Activated T-helper 1 cell treated with anti-CD3 and anti-CD28 coated beads, Interleukin-12 subunit alpha, Interleukin-12 subunit beta, Interleukin-2, Interleukin-4 antibody, amounts not matched to agents 30 ng/mL and 10 ng/mL and 1 ng/mL, durations not matched to agents 14 hours and 24 hours and 36 hours (primary cell): Measurements from ENCODE around the gene NFYC. TPM values are rescaled to one million over a fixed set of nuclear protein-coding genes. Genes with fewer than 3 reads are reported as not detected.

Source experiments
- DNase-seq: peaks from one replicate; pipeline ENCODE4 v3.0.0; 2021; ENCODE audit warnings: low spot score
- H3K27ac Mint-ChIP-seq: one replicate; pipeline ENCODE4 v1.8.0; 2021; ENCODE audit warnings: mild to moderate bottlenecking, mixed read lengths
- H3K27me3 Mint-ChIP-seq: one replicate; pipeline ENCODE4 v1.8.0; 2022; ENCODE audit warnings: mild to moderate bottlenecking, moderate library complexity, mixed read lengths; ENCODE audit not compliant: insufficient read depth
- H3K36me3 Mint-ChIP-seq: one replicate; pipeline ENCODE4 v1.8.0; 2021; ENCODE audit warnings: low read depth, mixed read lengths
- H3K4me1 Mint-ChIP-seq: one replicate; pipeline ENCODE4 v1.8.0; 2021; ENCODE audit warnings: low read depth, mixed read lengths
- H3K4me3 Mint-ChIP-seq: one replicate; pipeline ENCODE4 v1.8.0; 2021; ENCODE audit warnings: mild to moderate bottlenecking, moderate library complexity, mixed read lengths
- H3K9me3 Mint-ChIP-seq: one replicate; pipeline ENCODE4 v1.8.0; 2021; ENCODE audit warnings: mixed read lengths
- intact Hi-C: fragments of 100-400 bp; cut with micrococcal nuclease; formaldehyde crosslinking; loops from one replicate; pipeline ENCODE4 v1.15.1; 2024
- total RNA-seq: library from RNA; stranded (reverse); gene quantifications from 2 replicates; pipeline ENCODE4 v1.2.3, GENCODE V29; 2022

Gene NFYC
- total RNA-seq, 1 donor from 2014 or later: 85.1 TPM

- peaks cover 64% of the 10 kb centered on the region for H3K36me3 Mint-ChIP-seq
- H3K4me3 Mint-ChIP-seq: no peak overlapping the region
Measured at GRCh38 chr1:40751802-40752201, 60.3 kb downstream of the NFYC start.

GRCh38 chr1:40753142-40753882 lies 61.8 kb downstream of the NFYC start:
- no peak for DNase-seq
- intact Hi-C loops: loop anchor here (1.0 to 5.0 kb wide), 4 partner anchors 11 to 86 kb away; partner anchors contain the start of gene RIMS3
- peak overlapping the region; percentile 92 for H3K27ac Mint-ChIP-seq
- H3K27me3 Mint-ChIP-seq: no peaks in the 10 kb centered on the region
- peaks cover 56% of the 10 kb centered on the region for H3K36me3 Mint-ChIP-seq
- H3K4me3 Mint-ChIP-seq: peak overlapping the region; percentile 70
- H3K4me1 Mint-ChIP-seq: peaks cover 43% of the 10 kb centered on the region
- no peaks in the 10 kb centered on the region for H3K9me3 Mint-ChIP-seq

More at GRCh38 chr1:40751802-40752201, 60.3 kb downstream of the NFYC start:
- no peak for DNase-seq
- Mint-ChIP-seq H3K4me1 (peaks cover 44% of the 10 kb centered on the region), H3K27ac (peak overlapping the region; percentile 22), H3K27me3 (no peaks in the 10 kb centered on the region), H3K9me3 (no peaks in the 10 kb centered on the region)
- intact Hi-C loops: loop anchor here (2.0 to 5.0 kb wide), 2 partner anchors 59 to 85 kb away; partner anchors contain the start of gene RIMS3

- intact Hi-C loops: loop anchor here (5.0 kb wide), 1 partner anchor 87 kb away; the partner anchor contains the start of gene RIMS3
- Mint-ChIP-seq H3K4me3 (no peak overlapping the region), H3K4me1 (peaks cover 43% of the 10 kb centered on the region), H3K36me3 (peaks cover 52% of the 10 kb centered on the region), H3K27me3 (no peaks in the 10 kb centered on the region), H3K9me3 (no peaks in the 10 kb centered on the region), H3K27ac (no peak overlapping the region)
- no peak for DNase-seq
Measured at GRCh38 chr1:40754201-40754600, 62.7 kb downstream of the NFYC start.

GRCh38 chr1:40755067-40755466 lies 63.6 kb downstream of the NFYC start:
- peaks cover 39% of the 10 kb centered on the region for H3K4me1 Mint-ChIP-seq
- peaks cover 50% of the 10 kb centered on the region for H3K36me3 Mint-ChIP-seq
- H3K27ac Mint-ChIP-seq: no peak overlapping the region
- H3K4me3 Mint-ChIP-seq: no peak overlapping the region
- H3K9me3 Mint-ChIP-seq: no peaks in the 10 kb centered on the region
- H3K27me3 Mint-ChIP-seq: no peaks in the 10 kb centered on the region
- intact Hi-C loops: no loop called here
- DNase-seq: no peak

- Mint-ChIP-seq H3K36me3 (peaks cover 49% of the 10 kb centered on the region), H3K27me3 (no peaks in the 10 kb centered on the region), H3K9me3 (no peaks in the 10 kb centered on the region), H3K4me3 (no peak overlapping the region), H3K27ac (no peak overlapping the region), H3K4me1 (peaks cover 28% of the 10 kb centered on the region)
- intact Hi-C loops: no loop called here
- DNase-seq: no peak
Measured at GRCh38 chr1:40756523-40756922, 65.0 kb downstream of the NFYC start.

- intact Hi-C loops: no loop called here
- Mint-ChIP-seq H3K27me3 (no peaks in the 10 kb centered on the region), H3K36me3 (peaks cover 54% of the 10 kb centered on the region), H3K4me3 (no peak overlapping the region), H3K4me1 (peaks cover 28% of the 10 kb centered on the region), H3K9me3 (no peaks in the 10 kb centered on the region), H3K27ac (no peak overlapping the region)
- no peak for DNase-seq
Measured at GRCh38 chr1:40757084-40757483, 65.6 kb downstream of the NFYC start.

- Mint-ChIP-seq H3K4me1 (peaks cover 28% of the 10 kb centered on the region), H3K9me3 (no peaks in the 10 kb centered on the region), H3K27me3 (no peaks in the 10 kb centered on the region), H3K4me3 (no peak overlapping the region), H3K27ac (no peak overlapping the region), H3K36me3 (peaks cover 54% of the 10 kb centered on the region)
- no peak for DNase-seq
- intact Hi-C loops: no loop called here
Measured at GRCh38 chr1:40758004-40758403, 66.5 kb downstream of the NFYC start.

- DNase-seq: no peak
- H3K4me1 Mint-ChIP-seq: peaks cover 26% of the 10 kb centered on the region
- no peak overlapping the region for H3K27ac Mint-ChIP-seq
- no peaks in the 10 kb centered on the region for H3K9me3 Mint-ChIP-seq
- intact Hi-C loops: no loop called here
- no peak overlapping the region for H3K4me3 Mint-ChIP-seq
- no peaks in the 10 kb centered on the region for H3K27me3 Mint-ChIP-seq
- H3K36me3 Mint-ChIP-seq: peaks cover 53% of the 10 kb centered on the region
Measured at GRCh38 chr1:40758578-40759343, 67.3 kb downstream of the NFYC start.

- Mint-ChIP-seq H3K4me3 (no peak overlapping the region), H3K4me1 (peaks cover 45% of the 10 kb centered on the region), H3K27ac (no peak overlapping the region), H3K36me3 (peaks cover 50% of the 10 kb centered on the region), H3K9me3 (no peaks in the 10 kb centered on the region), H3K27me3 (no peaks in the 10 kb centered on the region)
- intact Hi-C loops: no loop called here
- DNase-seq: no peak
Measured at GRCh38 chr1:40760984-40761383, 69.5 kb downstream of the NFYC start.

GRCh38 chr1:40762144-40762923 lies 70.8 kb downstream of the NFYC start:
- H3K36me3 Mint-ChIP-seq: peaks cover 55% of the 10 kb centered on the region

GRCh38 chr1:40763742-40764532 lies 72.4 kb downstream of the NFYC start:
- peak overlapping the region; percentile 77 for H3K4me3 Mint-ChIP-seq
- peak overlapping the region; percentile 90 for H3K27ac Mint-ChIP-seq
- intact Hi-C loops: loop anchor here (1.0 to 2.0 kb wide), 2 partner anchors 11 to 151 kb away; no protein-coding TSS in a partner anchor
- no peaks in the 10 kb centered on the region for H3K9me3 Mint-ChIP-seq
- H3K4me1 Mint-ChIP-seq: peaks cover 58% of the 10 kb centered on the region
- H3K36me3 Mint-ChIP-seq: peaks cover 61% of the 10 kb centered on the region
- H3K27me3 Mint-ChIP-seq: no peaks in the 10 kb centered on the region
- DNase-seq: no peak

More at GRCh38 chr1:40762144-40762923, 70.8 kb downstream of the NFYC start:
- H3K4me1 Mint-ChIP-seq: peaks cover 58% of the 10 kb centered on the region
- no peak overlapping the region for H3K4me3 Mint-ChIP-seq
- intact Hi-C loops: no loop called here
- no peaks in the 10 kb centered on the region for H3K9me3 Mint-ChIP-seq
- H3K27ac Mint-ChIP-seq: peak overlapping the region; percentile 63
- no peaks in the 10 kb centered on the region for H3K27me3 Mint-ChIP-seq
- no peak for DNase-seq

GRCh38 chr1:40764981-40765380 lies 73.5 kb downstream of the NFYC start:
- DNase-seq: no peak
- intact Hi-C loops: loop anchor here (1.0 to 2.0 kb wide), 2 partner anchors 12 to 152 kb away; no protein-coding TSS in a partner anchor
- Mint-ChIP-seq H3K27ac (peak overlapping the region; percentile 44), H3K4me3 (peak overlapping the region; percentile 15), H3K36me3 (peaks cover 66% of the 10 kb centered on the region), H3K4me1 (peaks cover 62% of the 10 kb centered on the region), H3K9me3 (no peaks in the 10 kb centered on the region), H3K27me3 (no peaks in the 10 kb centered on the region)
